Adrenal gland (tissue), 12 donors: ENCODE data around the gene SERPINB12. TPM values are rescaled to one million over a fixed set of nuclear protein-coding genes. Genes with fewer than 3 reads are reported as not detected.
A peak's percentile ranks its signal among the peaks of the same experiment; 100 is the strongest.

Experiments
- DNase-seq, 7 donors: peaks; one replicate each; pipeline ENCODE4 v3.0.0-alpha.2; 2019 to 2020
- H3K27ac ChIP-seq, 5 donors: fragments of 200-600 bp; sonication (generic) in 4 of 5; 1 replicate in 3 of 5; 2 replicates in 2 of 5; pipeline versions ENCODE4 v1.5.1 to v1.8.0; 2016 to 2020; ENCODE audit warnings: mild to moderate bottlenecking in 1 of 5
- H3K27me3 ChIP-seq: fragments of 200-600 bp; 2 replicates; pipeline ENCODE4 v1.8.0; 2021
- H3K36me3 ChIP-seq, 2 donors: fragments of 200-600 bp; replicated peaks in 1 of 2; 1 replicate in 1 of 2; 2 replicates in 1 of 2; pipeline versions ENCODE4 v1.5.1 to v1.8.0; 2018 to 2022
- H3K4me1 ChIP-seq, 2 donors: fragments of 200-600 bp; replicated peaks in 1 of 2; 1 replicate in 1 of 2; 2 replicates in 1 of 2; pipeline versions ENCODE4 v1.5.1 to v1.8.0; 2018 to 2021
- H3K4me3 ChIP-seq, 4 donors: fragments of 200-600 bp; sonication (generic) in 3 of 4; one replicate each; pipeline ENCODE4 v1.5.1; 2016 to 2018
- H3K9me3 ChIP-seq, 3 donors: fragments of 200-600 bp; sonication (generic) in 1 of 3; replicated peaks in 1 of 3; 1 replicate in 2 of 3; 2 replicates in 1 of 3; pipeline versions ENCODE4 v1.5.1 to v1.8.0; 2016 to 2021
- CTCF ChIP-seq, 6 experiments: fragments of 450-650 bp in 4 of 6; fragments of 200-600 bp in 2 of 6; sonication (generic) in 1 of 6; IDR thresholded peaks; 1 replicate in 5 of 6; 2 replicates in 1 of 6; pipeline versions ENCODE4 v1.5.1 to v1.8.0; 2016 to 2021; ENCODE audit warnings: antibody characterized with exemption in 6 of 6, mild to moderate bottlenecking in 2 of 6, moderate library complexity in 1 of 6
- POLR2A ChIP-seq, 2 donors: fragments of 450-650 bp; IDR thresholded peaks; one replicate each; pipeline ENCODE4 v1.6.1; 2017; ENCODE audit warnings: antibody characterized with exemption in 2 of 2, mild to moderate bottlenecking in 2 of 2, moderate library complexity in 1 of 2
- WGBS, 4 donors: extraction: QIAGEN DNeasy Blood & Tissue Kit in 2 of 4; methylation state at CpG; one replicate each; pipeline versions ENCODE4 v1.1.5 to v1.1.7; 2013 to 2017; 5-methylcytosine and 5-hydroxymethylcytosine counted together
- intact Hi-C, 2 donors: fragments of 100-400 bp; cut with DNase I; formaldehyde crosslinking; loops; one replicate each; pipeline versions ENCODE4 v1.14.1 to v1.15.0; 2022 to 2023
- polyA plus RNA-seq, 3 donors: library from polyadenylated mRNA; stranded (reverse); fragments of 200-250 nt in 2 of 3; fragments of 350-450 nt in 1 of 3; fragmentation: Illumina TruSeq in 1 of 3; extraction: RNeasy Lipid Tissue Mini Kit (QIAGEN cat#74804) in 1 of 3; gene quantifications; one replicate each; pipeline ENCODE4 v1.2.3, GENCODE V29; 2013 to 2014
- total RNA-seq, 9 donors: library from RNA; depleted of rRNA in 4 of 9; stranded (reverse); fragments of >200 nt in 4 of 9; fragments of 120-200 nt in 1 of 9; fragmentation: NEBNext Ultra II Directional in 1 of 9; extraction: Animal tissue kit (Norgen Biotek cat#: 25700) in 1 of 9; gene quantifications; one replicate each; pipeline versions ENCODE4 v1.1.0 to v1.2.4, GENCODE V29; 2013 to 2023
- donor health status: healthy with polysubstance abuse.
- donor health status: Bipolar disorder and iron deficiency.
- donor health status: DM: yes; HTN: yes; CAD: no.
- donor health status: DM: no; HTN: no; CAD: no.
- donor health status: DM: no; HTN: no; CAD: no.
- donor health status: DM: yes; HTN: yes; CAD: no.

Gene SERPINB12
- total and polyA plus RNA-seq, 12 donors, result 0.17 TPM; not detected in 11

GRCh38 chr18:63523660-63524059, 18.5 kb upstream of the SERPINB12 start:
- H3K36me3 ChIP-seq, result no peaks in the 10 kb centered on the region
- no peak overlapping the region for H3K4me3 ChIP-seq
- no peaks in the 10 kb centered on the region for H3K4me1 ChIP-seq
- H3K27ac ChIP-seq, result no peak overlapping the region
- 52 to 60% (median 56%) methylated on average over 4 of the region's 4 CpGs for WGBS, 4 donors
- H3K27me3 ChIP-seq, result peaks cover 23% of the 10 kb centered on the region
- DNase-seq, result no peak
- no peaks in the 10 kb centered on the region for H3K9me3 ChIP-seq
- TF ChIP-seq CTCF (IDR thresholded peaks at IDR 0.05) (no peak), POLR2A (IDR thresholded peaks at IDR 0.05) (no peak)
- intact Hi-C loops, result loop anchor here in 1 of 2 donors (10.0 kb wide), 1 partner anchor 421 kb away; the partner anchor contains the start of gene HMSD

DNA sequence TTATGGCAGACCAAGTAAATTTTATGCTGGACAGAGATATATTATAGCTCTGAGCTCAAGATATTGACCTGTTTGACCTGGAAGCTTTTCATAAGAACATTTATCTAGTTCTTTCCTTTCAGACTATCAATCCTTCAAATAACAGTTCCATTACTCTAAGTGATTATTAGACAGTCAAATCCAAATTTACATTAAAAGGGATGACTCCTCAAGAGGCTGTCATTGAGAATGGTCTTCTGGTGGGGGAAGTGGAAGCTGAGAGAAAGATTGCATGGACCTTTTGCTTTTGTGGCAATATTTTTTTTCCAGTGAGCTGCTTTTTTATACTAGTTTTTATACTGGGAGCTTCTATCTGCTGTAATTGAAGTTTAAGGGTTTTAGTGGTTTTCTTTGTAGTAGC, 14.9 kb upstream of the SERPINB12 start:
- no peak overlapping the region for H3K27ac ChIP-seq
- peaks cover 9% of the 10 kb centered on the region for H3K27me3 ChIP-seq
- intact Hi-C loops, result loop anchor here in 1 of 2 donors (10.0 kb wide), 1 partner anchor 418 kb away; the partner anchor contains the start of gene HMSD
- no peak overlapping the region for H3K4me3 ChIP-seq
- H3K36me3 ChIP-seq, result no peaks in the 10 kb centered on the region
- TF ChIP-seq CTCF (IDR thresholded peaks at IDR 0.05), result no peak
- no peak for TF ChIP-seq POLR2A (IDR thresholded peaks at IDR 0.05)
- H3K4me1 ChIP-seq, result no peaks in the 10 kb centered on the region
- no peak for DNase-seq
- H3K9me3 ChIP-seq, result no peaks in the 10 kb centered on the region

DNA sequence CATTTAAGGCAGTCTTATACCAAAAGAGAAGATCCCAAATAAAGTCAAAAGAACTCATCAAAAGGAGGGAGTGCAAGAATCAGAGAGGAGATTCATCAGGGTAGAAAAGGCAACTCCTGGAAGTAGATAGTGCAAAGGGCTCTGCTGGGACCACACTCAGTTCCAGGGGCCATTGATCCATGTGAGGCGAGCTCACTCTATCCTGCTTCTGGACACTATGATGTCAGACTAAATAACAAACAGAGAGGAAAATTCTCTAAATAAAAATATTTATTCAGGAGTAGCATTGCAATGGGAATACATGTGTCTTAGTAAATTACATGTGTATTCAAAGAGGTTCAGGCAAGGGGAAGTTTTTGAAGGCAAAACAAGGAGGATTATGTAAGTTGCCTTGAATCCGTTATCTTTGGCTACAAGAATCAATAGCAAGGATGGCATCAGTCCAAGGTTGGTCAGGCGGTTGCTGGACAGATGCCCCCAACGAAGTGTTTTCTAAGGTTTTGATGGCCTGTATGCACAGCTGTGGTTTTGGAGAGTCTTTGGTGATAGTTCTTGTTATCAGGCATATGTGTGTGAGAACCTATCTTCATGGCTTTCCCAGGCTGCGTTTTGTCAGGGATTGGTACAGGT, 13.2 kb upstream of the SERPINB12 start:
- peak; percentile 26 to 63 (median 39) for DNase-seq
- Histone ChIP-seq H3K27me3 (peaks cover 5% of the 10 kb centered on the region), H3K4me1 (no peaks in the 10 kb centered on the region), H3K9me3 (no peaks in the 10 kb centered on the region), H3K4me3 (no peak overlapping the region), H3K36me3 (no peaks in the 10 kb centered on the region), H3K27ac (no peak overlapping the region)
- TF ChIP-seq POLR2A (IDR thresholded peaks at IDR 0.05) (no peak), CTCF (IDR thresholded peaks at IDR 0.05) (no peak)
- WGBS, 4 donors, result 42 to 57% (median 51%) methylated on average over 5 of the region's 5 CpGs
- intact Hi-C loops, result loop anchor here in 1 of 2 donors (10.0 kb wide), 1 partner anchor 416 kb away; the partner anchor contains the start of gene HMSD

DNA sequence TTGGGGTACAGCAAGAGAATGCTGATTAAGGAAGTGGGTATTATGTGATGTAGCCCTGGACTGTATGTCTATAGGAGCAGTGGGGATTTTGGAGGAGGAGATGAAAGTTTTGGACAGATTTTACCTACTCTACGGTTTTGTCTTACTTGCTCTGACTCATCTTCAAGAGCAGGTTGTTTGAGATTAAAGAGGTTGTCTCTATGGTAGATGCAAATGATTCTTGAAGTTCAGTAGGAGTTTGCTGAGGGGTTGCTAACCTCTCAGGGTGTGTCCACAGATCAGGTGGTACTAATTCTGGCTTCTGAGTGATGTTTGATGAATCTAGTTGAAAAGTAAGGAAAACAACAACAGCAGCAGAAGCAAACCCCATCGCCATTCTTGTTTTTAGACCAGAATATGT, 9.7 kb upstream of the SERPINB12 start:
- H3K9me3 ChIP-seq, result no peaks in the 10 kb centered on the region
- H3K27me3 ChIP-seq, result no peaks in the 10 kb centered on the region
- H3K36me3 ChIP-seq, result no peaks in the 10 kb centered on the region
- no peaks in the 10 kb centered on the region for H3K4me1 ChIP-seq
- 88 to 95% (median 94%) methylated on average over 2 of the region's 2 CpGs for WGBS, 4 donors
- intact Hi-C loops, result no loop called here
- H3K27ac ChIP-seq, result no peak overlapping the region
- DNase-seq, result no peak
- no peak overlapping the region for H3K4me3 ChIP-seq
- TF ChIP-seq POLR2A (IDR thresholded peaks at IDR 0.05) (no peak), CTCF (IDR thresholded peaks at IDR 0.05) (no peak)
